ENCODE results near the gene EVC.
A peak's percentile ranks its signal among the peaks of the same experiment; 100 is the strongest.

EVC gene

GRCh38 chr4:5719350-5720055 lies 8.5 kb downstream of the EVC start:
- peak; percentile 32; the same call in 1 of the 2 replicates for TF ChIP-seq CTCF (IDR thresholded peaks at IDR 0.05; ENCODE audit: low read depth, low read length)
- peaks cover 44% of the 10 kb centered on the region for H3K36me3 ChIP-seq
- DNase-seq, result no peak
- no peak overlapping the region for H3K4me3 ChIP-seq (ENCODE audit: low read depth, low read length)
- H3K27ac ChIP-seq, result no peak overlapping the region
- H3K9me3 ChIP-seq (ENCODE audit: severe bottlenecking), result no peaks in the 10 kb centered on the region
- H3K27me3 ChIP-seq (ENCODE audit: insufficient read depth, low read depth, severe bottlenecking), result no peaks in the 10 kb centered on the region

GRCh38 chr4:5720157-5720850 lies 9.3 kb downstream of the EVC start:
- Histone ChIP-seq H3K36me3 (peaks cover 52% of the 10 kb centered on the region), H3K9me3 (ENCODE audit: severe bottlenecking) (no peaks in the 10 kb centered on the region), H3K27ac (no peak overlapping the region), H3K4me3 (ENCODE audit: low read depth, low read length) (no peak overlapping the region), H3K27me3 (ENCODE audit: insufficient read depth, low read depth, severe bottlenecking) (no peaks in the 10 kb centered on the region)
- TF ChIP-seq CTCF (IDR thresholded peaks at IDR 0.05; ENCODE audit: low read depth, low read length), result no peak
- no peak for DNase-seq

- Histone ChIP-seq H3K4me3 (ENCODE audit: low read depth, low read length) (no peak overlapping the region), H3K36me3 (peaks cover 55% of the 10 kb centered on the region), H3K27ac (no peak overlapping the region), H3K9me3 (ENCODE audit: severe bottlenecking) (no peaks in the 10 kb centered on the region), H3K27me3 (ENCODE audit: insufficient read depth, low read depth, severe bottlenecking) (no peaks in the 10 kb centered on the region)
- TF ChIP-seq CTCF (IDR thresholded peaks at IDR 0.05; ENCODE audit: low read depth, low read length), result no peak
- DNase-seq, result no peak
These were observed 10.0 kb downstream of the EVC start for GRCh38 chr4:5720980-5721379.

- H3K9me3 ChIP-seq (ENCODE audit: severe bottlenecking), result no peaks in the 10 kb centered on the region
- H3K4me3 ChIP-seq (ENCODE audit: low read depth, low read length), result no peak overlapping the region
- no peak for TF ChIP-seq CTCF (IDR thresholded peaks at IDR 0.05; ENCODE audit: low read depth, low read length)
- DNase-seq, result no peak
- H3K36me3 ChIP-seq, result peaks cover 59% of the 10 kb centered on the region
- no peaks in the 10 kb centered on the region for H3K27me3 ChIP-seq (ENCODE audit: insufficient read depth, low read depth, severe bottlenecking)
- H3K27ac ChIP-seq, result no peak overlapping the region
These were observed 10.9 kb downstream of the EVC start for GRCh38 chr4:5721923-5722322.

GRCh38 chr4:5722328-5722727 lies 11.3 kb downstream of the EVC start:
- Histone ChIP-seq H3K27ac (no peak overlapping the region), H3K36me3 (peaks cover 59% of the 10 kb centered on the region), H3K4me3 (ENCODE audit: low read depth, low read length) (no peak overlapping the region), H3K27me3 (ENCODE audit: insufficient read depth, low read depth, severe bottlenecking) (no peaks in the 10 kb centered on the region), H3K9me3 (ENCODE audit: severe bottlenecking) (no peaks in the 10 kb centered on the region)
- DNase-seq, result no peak
- no peak for TF ChIP-seq CTCF (IDR thresholded peaks at IDR 0.05; ENCODE audit: low read depth, low read length)
